HepG2 (cell line): ENCODE results near the gene CES2. TPM values are rescaled to one million over a fixed set of nuclear protein-coding genes. Genes with fewer than 3 reads are reported as not detected.

Experiments
- DNMT3B ChIP-seq: conservative IDR thresholded peaks from 2 replicates; pipeline ENCODE4 v1.6.1; 2016; ENCODE audit warnings: missing biosample characterization, control low read depth
- HES4 ChIP-seq: sonication (generic); formaldehyde crosslinking; IDR thresholded peaks from 2 replicates; pipeline ENCODE4 v1.9.0; 2021; ENCODE audit warnings: mild to moderate bottlenecking, missing genetic modification reagents, borderline replicate concordance
- KIAA2018 ChIP-seq: sonication (generic); formaldehyde crosslinking; IDR thresholded peaks from 2 replicates; pipeline ENCODE4 v1.5.0; 2020; ENCODE audit warnings: mild to moderate bottlenecking, missing genetic modification reagents, borderline replicate concordance
- KLF13 ChIP-seq: sonication (generic); formaldehyde crosslinking; IDR thresholded peaks from 2 replicates; pipeline ENCODE4 v1.4.0; 2020; ENCODE audit warnings: mild to moderate bottlenecking, missing genetic modification reagents
- MXD4 ChIP-seq: IDR thresholded peaks from 2 replicates; pipeline ENCODE4 v1.6.1; 2016; ENCODE audit warnings: mild to moderate bottlenecking, missing biosample characterization, missing genetic modification reagents
- NR2F2 ChIP-seq: IDR thresholded peaks from 2 replicates; pipeline ENCODE4 v1.6.1; 2012; ENCODE audit warnings: low read depth, inconsistent platforms, borderline replicate concordance
- POLR2AphosphoS2 ChIP-seq: IDR thresholded peaks from 2 replicates; pipeline ENCODE4 v1.6.1; 2011; ENCODE audit warnings: low read depth, low read length, improper control_type of control experiment
- SALL1 ChIP-seq: sonication (generic); formaldehyde crosslinking; IDR thresholded peaks from 2 replicates; pipeline ENCODE4 v1.8.0; 2022; ENCODE audit warnings: mild to moderate bottlenecking, missing genetic modification reagents
- SRSF1 ChIP-seq: fragments of 200-400 bp; formaldehyde crosslinking; optimal IDR thresholded peaks from 2 replicates; pipeline ENCODE3; 2017; ENCODE audit warnings: mild to moderate bottlenecking, low read depth, low read length, moderate library complexity
- THAP11 ChIP-seq: IDR thresholded peaks from 2 replicates; pipeline ENCODE4 v1.6.1; 2016; ENCODE audit warnings: missing biosample characterization, missing genetic modification reagents
- ZGPAT ChIP-seq: IDR thresholded peaks from 2 replicates; pipeline ENCODE4 v1.6.1; 2016; ENCODE audit warnings: mild to moderate bottlenecking
- ZNF367 ChIP-seq: sonication (generic); formaldehyde crosslinking; IDR thresholded peaks from 2 replicates; pipeline ENCODE4 v1.4.0; 2020; ENCODE audit warnings: missing genetic modification reagents, borderline replicate concordance
- polyA plus RNA-seq, 8 experiments: library from polyadenylated mRNA; depleted of rRNA in 3 of 8; stranded (reverse) in 7 of 8; unstranded in 1 of 8; fragments of >200 nt; fragmentation: Illumina TruSeq in 4 of 8; extraction: Trizol in 4 of 8; gene quantifications; 2 replicates each; pipeline versions ENCODE4 v1.2.1 to v1.2.3, GENCODE V29; 2011 to 2016; ENCODE audit warnings: low read depth in 4 of 8, missing spikeins in 1 of 8, mixed read lengths in 1 of 8; ENCODE audit not compliant: insufficient read depth in 1 of 8
- total RNA-seq, 5 experiments: library from RNA; depleted of rRNA; stranded (reverse); fragments of >200 nt; fragmentation: Illumina TruSeq; extraction: Trizol; gene quantifications; 2 replicates each; pipeline ENCODE4 v1.2.3, GENCODE V29; 2016; ENCODE audit warnings: low read depth in 1 of 5
- TF ChIP-seq, protein P1 (sequence below), 2 experiments: sonication (generic) in 1 of 2; formaldehyde crosslinking in 1 of 2; IDR thresholded peaks; 2 replicates each; pipeline versions ENCODE4 v1.4.0 to v1.6.1; 2018 to 2020; ENCODE audit warnings: missing genetic modification reagents in 2 of 2, borderline replicate concordance in 1 of 2, low read depth in 1 of 2, mild to moderate bottlenecking in 1 of 2, missing biosample characterization in 1 of 2
- TF ChIP-seq, protein P2 (sequence below): sonication (generic); formaldehyde crosslinking; IDR thresholded peaks from 2 replicates; pipeline ENCODE4 v1.4.0; 2020; ENCODE audit warnings: missing genetic modification reagents, mild to moderate bottlenecking, borderline replicate concordance

The CES2 gene
- total and polyA plus RNA-seq, 2 of the 13 experiments (the other 11 are each of a cell fraction or from before 2014, with no cell fraction given), result 50.6 to 63.8 TPM

GRCh38 chr16:66961065-66961744, 25.9 kb downstream of the CES2 start, which contains the start of gene CES3 (continued):
- TF ChIP-seq KIAA2018 (CRISPR knock-in tag), result no peak
- TF ChIP-seq NR2F2, result no peak
- 0 out of 2 replicates have a peak, but pooled peaks have one; percentile 61 for TF ChIP-seq DNMT3B (CRISPR knock-in tag)
- TF ChIP-seq, protein P1, sequence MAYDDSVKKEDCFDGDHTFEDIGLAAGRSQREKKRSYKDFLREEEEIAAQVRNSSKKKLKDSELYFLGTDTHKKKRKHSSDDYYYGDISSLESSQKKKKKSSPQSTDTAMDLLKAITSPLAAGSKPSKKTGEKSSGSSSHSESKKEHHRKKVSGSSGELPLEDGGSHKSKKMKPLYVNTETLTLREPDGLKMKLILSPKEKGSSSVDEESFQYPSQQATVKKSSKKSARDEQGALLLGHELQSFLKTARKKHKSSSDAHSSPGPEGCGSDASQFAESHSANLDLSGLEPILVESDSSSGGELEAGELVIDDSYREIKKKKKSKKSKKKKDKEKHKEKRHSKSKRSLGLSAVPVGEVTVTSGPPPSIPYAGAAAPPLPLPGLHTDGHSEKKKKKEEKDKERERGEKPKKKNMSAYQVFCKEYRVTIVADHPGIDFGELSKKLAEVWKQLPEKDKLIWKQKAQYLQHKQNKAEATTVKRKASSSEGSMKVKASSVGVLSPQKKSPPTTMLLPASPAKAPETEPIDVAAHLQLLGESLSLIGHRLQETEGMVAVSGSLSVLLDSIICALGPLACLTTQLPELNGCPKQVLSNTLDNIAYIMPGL (CRISPR knock-in tag; IDR thresholded peaks at IDR 0.05; ENCODE audit: borderline replicate concordance in 1 of 2, low read depth in 1 of 2), result peak; percentile 99
- TF ChIP-seq SALL1, result peak; percentile 77
- TF ChIP-seq, protein P2, sequence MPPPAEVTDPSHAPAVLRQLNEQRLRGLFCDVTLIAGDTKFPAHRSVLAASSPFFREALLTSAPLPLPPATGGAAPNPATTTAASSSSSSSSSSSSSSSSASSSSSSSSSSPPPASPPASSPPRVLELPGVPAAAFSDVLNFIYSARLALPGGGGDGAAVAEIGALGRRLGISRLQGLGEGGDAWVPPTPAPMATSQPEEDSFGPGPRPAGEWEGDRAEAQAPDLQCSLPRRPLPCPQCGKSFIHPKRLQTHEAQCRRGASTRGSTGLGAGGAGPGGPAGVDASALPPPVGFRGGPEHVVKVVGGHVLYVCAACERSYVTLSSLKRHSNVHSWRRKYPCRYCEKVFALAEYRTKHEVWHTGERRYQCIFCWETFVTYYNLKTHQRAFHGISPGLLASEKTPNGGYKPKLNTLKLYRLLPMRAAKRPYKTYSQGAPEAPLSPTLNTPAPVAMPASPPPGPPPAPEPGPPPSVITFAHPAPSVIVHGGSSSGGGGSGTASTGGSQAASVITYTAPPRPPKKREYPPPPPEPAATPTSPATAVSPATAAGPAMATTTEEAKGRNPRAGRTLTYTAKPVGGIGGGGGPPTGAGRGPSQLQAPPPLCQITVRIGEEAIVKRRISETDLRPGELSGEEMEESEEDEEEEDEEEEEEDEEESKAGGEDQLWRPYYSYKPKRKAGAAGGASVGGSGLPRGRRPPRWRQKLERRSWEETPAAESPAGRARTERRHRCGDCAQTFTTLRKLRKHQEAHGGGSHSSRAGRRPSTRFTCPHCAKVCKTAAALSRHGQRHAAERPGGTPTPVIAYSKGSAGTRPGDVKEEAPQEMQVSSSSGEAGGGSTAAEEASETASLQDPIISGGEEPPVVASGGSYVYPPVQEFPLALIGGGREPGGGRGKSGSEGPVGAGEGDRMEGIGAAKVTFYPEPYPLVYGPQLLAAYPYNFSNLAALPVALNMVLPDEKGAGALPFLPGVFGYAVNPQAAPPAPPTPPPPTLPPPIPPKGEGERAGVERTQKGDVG (CRISPR knock-in tag), result no peak
- TF ChIP-seq MXD4 (CRISPR knock-in tag), result peak; percentile 29; the same call in 1 of the 2 replicates
- TF ChIP-seq SRSF1, result no peak
- TF ChIP-seq ZNF367 (CRISPR knock-in tag), result no peak
- no peak for TF ChIP-seq POLR2AphosphoS2
- TF ChIP-seq ZGPAT (CRISPR knock-in tag), result peak; percentile 72; the same call in 1 of the 2 replicates
- TF ChIP-seq KLF13, result no peak
- no peak for TF ChIP-seq HES4 (CRISPR knock-in tag)
- TF ChIP-seq THAP11 (CRISPR knock-in tag), result peak; percentile 71; the same call in 1 of the 2 replicates
